ENCODE results near the gene GBGT1.

Gene GBGT1

DNA sequence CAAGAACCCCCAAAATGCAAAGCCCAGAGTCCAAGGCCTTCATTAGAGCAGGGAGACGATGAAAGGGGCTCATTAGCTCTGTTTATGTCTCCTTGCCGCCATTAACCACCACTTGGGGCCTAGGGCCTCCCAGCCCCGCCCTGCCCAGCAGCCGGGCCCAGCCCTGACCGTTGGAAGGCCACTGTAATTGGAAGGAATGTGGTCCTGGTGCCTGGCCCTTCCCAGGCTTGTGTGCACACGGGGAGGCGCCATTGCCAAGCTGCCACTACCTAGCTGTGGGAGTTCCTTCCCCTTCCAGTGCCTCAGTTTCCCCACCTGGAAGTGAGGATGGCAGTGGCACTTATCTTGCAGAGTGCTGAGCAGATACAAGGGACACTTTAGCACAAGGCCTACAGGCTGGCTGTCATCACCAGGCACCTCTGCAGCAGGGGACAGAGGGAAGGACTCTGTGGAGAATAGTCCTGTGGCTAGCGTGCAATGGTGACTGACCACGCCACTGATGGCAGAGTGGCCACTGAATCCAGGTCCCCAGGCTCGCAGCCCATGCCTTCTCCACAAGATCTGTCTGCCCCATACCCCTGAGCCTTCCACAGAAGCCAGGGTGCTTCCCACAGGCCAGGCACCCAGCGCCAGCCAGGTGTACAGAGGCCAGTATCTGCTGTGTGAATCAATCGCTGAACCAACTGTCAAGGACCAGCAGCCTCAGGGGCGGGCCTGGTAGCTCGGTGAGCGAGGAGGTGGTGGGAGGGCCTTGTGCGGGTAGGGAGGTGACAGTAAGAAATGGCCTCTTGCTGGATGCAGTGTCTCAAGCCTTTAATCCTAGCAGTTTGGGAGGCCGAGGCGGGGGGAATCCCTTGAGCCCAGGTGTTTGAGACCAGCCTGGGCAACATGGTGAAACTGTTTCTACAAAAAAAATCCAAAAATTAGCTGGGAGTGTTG is 20.8 kb downstream of the GBGT1 start:
- Histone ChIP-seq H3K27me3 (ENCODE audit: insufficient read depth, poor library complexity, severe bottlenecking) (no peaks in the 10 kb centered on the region), H3K4me3 (ENCODE audit: severe bottlenecking) (no peak overlapping the region), H3K9me3 (ENCODE audit: severe bottlenecking) (no peaks in the 10 kb centered on the region), H3K27ac (ENCODE audit: poor library complexity, severe bottlenecking) (no peak overlapping the region), H3K36me3 (ENCODE audit: low read depth) (no peaks in the 10 kb centered on the region), H3K4me1 (ENCODE audit: insufficient read depth, poor library complexity, severe bottlenecking) (peaks cover 3% of the 10 kb centered on the region)
- no peak for ATAC-seq (ENCODE audit: low read depth)
- TF ChIP-seq, protein P1, sequence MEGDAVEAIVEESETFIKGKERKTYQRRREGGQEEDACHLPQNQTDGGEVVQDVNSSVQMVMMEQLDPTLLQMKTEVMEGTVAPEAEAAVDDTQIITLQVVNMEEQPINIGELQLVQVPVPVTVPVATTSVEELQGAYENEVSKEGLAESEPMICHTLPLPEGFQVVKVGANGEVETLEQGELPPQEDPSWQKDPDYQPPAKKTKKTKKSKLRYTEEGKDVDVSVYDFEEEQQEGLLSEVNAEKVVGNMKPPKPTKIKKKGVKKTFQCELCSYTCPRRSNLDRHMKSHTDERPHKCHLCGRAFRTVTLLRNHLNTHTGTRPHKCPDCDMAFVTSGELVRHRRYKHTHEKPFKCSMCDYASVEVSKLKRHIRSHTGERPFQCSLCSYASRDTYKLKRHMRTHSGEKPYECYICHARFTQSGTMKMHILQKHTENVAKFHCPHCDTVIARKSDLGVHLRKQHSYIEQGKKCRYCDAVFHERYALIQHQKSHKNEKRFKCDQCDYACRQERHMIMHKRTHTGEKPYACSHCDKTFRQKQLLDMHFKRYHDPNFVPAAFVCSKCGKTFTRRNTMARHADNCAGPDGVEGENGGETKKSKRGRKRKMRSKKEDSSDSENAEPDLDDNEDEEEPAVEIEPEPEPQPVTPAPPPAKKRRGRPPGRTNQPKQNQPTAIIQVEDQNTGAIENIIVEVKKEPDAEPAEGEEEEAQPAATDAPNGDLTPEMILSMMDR (IDR thresholded peaks at IDR 0.05; ENCODE audit: poor library complexity, severe bottlenecking), result no peak
- no peak for DNase-seq (ENCODE audit: low spot score)

DNA sequence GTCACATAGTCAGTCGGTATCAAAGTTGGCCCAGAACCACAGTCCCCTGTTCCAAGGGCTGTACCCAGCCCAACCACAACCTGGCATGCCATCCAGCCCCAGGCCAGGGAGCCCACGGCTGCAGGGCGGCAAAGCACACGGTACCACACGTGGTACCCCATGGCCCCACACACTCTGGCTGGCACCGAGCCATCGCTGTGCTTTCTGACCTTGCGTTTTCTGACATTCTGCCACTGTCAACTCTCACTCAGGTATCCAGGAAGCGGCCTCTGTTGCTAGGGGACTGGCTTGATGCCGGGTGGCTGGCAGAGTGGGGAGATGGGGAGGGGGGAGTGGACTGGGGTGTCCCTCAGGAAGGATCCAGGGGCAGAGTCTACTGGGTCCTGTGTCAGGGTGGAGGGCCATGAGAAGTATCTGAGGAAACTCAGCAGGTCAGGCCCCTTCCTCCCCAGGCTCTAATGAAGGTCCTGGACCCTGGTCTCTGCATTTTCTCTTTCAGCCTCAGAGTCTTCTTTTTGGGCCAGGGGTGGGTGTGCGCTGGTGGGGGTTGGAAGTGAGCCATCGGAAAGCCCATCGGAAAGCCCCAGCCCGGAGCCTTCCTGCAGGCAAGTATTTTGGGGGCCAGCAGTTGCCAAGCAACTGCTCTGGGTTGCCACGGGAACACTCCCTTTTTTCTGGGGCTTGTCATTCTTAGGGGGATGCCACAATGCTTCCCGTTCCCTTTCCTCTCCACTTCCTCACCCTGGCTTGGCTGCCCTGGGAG is 21.7 kb downstream of the GBGT1 start:
- no peak overlapping the region for H3K27ac ChIP-seq (ENCODE audit: poor library complexity, severe bottlenecking)
- TF ChIP-seq, protein P1 (IDR thresholded peaks at IDR 0.05; ENCODE audit: poor library complexity, severe bottlenecking), result no peak
- DNase-seq (ENCODE audit: low spot score), result no peak
- no peaks in the 10 kb centered on the region for H3K4me1 ChIP-seq (ENCODE audit: insufficient read depth, poor library complexity, severe bottlenecking)
- H3K4me3 ChIP-seq (ENCODE audit: severe bottlenecking), result no peak overlapping the region
- no peaks in the 10 kb centered on the region for H3K27me3 ChIP-seq (ENCODE audit: insufficient read depth, poor library complexity, severe bottlenecking)
- H3K9me3 ChIP-seq (ENCODE audit: severe bottlenecking), result no peaks in the 10 kb centered on the region
- H3K36me3 ChIP-seq (ENCODE audit: low read depth), result no peaks in the 10 kb centered on the region
- no peak for ATAC-seq (ENCODE audit: low read depth)

DNA sequence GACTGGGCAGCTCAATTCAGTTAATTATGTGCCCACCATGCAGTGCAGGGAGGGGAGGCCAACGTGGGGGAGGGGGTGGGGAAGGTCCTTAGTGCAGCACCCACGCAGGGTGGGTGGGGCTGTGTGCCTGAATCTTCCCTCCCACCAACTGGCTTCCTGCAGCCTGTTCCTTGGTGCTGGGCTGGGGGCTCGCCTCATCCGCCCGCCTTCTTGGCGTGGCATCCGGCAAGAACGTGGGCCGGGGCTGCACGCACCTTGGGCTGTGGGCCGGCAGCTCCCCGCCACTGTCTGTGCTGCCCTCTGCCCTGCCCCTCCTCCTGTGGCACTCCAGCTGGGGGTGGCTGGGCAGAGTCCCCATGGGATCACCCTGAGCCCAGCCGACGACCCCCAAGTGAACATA is 23.1 kb downstream of the GBGT1 start:
- no peak overlapping the region for H3K4me3 ChIP-seq (ENCODE audit: severe bottlenecking)
- no peaks in the 10 kb centered on the region for H3K27me3 ChIP-seq (ENCODE audit: insufficient read depth, poor library complexity, severe bottlenecking)
- DNase-seq (ENCODE audit: low spot score), result no peak
- no peak overlapping the region for H3K27ac ChIP-seq (ENCODE audit: poor library complexity, severe bottlenecking)
- H3K9me3 ChIP-seq (ENCODE audit: severe bottlenecking), result no peaks in the 10 kb centered on the region
- no peaks in the 10 kb centered on the region for H3K36me3 ChIP-seq (ENCODE audit: low read depth)
- H3K4me1 ChIP-seq (ENCODE audit: insufficient read depth, poor library complexity, severe bottlenecking), result peaks cover 7% of the 10 kb centered on the region
- no peak for ATAC-seq (ENCODE audit: low read depth)
- TF ChIP-seq, protein P1 (IDR thresholded peaks at IDR 0.05; ENCODE audit: poor library complexity, severe bottlenecking), result no peak

DNA sequence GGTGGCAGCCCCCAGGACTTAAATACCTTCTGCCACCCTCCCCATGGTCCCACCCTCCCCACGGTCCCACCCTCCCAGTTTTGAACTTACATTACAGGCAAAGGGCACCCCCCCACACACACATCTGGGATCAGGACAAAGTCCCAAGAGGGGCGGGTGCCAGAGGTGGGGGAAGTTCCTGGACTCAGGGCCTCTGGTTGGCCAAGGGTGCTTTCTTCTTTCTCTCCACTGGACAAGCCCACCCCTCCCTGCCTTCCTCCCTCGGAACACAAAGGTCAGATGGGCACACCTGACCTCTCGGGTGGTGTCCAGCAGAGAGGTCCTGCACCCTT is 23.6 kb downstream of the GBGT1 start:
- Histone ChIP-seq H3K27ac (ENCODE audit: poor library complexity, severe bottlenecking) (no peak overlapping the region), H3K4me3 (ENCODE audit: severe bottlenecking) (no peak overlapping the region), H3K9me3 (ENCODE audit: severe bottlenecking) (no peaks in the 10 kb centered on the region), H3K4me1 (ENCODE audit: insufficient read depth, poor library complexity, severe bottlenecking) (peaks cover 9% of the 10 kb centered on the region), H3K36me3 (ENCODE audit: low read depth) (no peaks in the 10 kb centered on the region), H3K27me3 (ENCODE audit: insufficient read depth, poor library complexity, severe bottlenecking) (no peaks in the 10 kb centered on the region)
- ATAC-seq (ENCODE audit: low read depth), result no peak
- TF ChIP-seq, protein P1 (IDR thresholded peaks at IDR 0.05; ENCODE audit: poor library complexity, severe bottlenecking), result no peak
- no peak for DNase-seq (ENCODE audit: low spot score)

Measured in RWPE2 (cell line).